ENCODE data around the gene ZNF580. TPM values are rescaled to one million over a fixed set of nuclear protein-coding genes. Genes with fewer than 3 reads are reported as not detected.

The ZNF580 gene
- total RNA-seq, 1 experiment from 2014 or later = 15.2 TPM

- Histone ChIP-seq H3K9me3 (ENCODE audit: low read length) (no peaks in the 10 kb centered on the region), H3K4me2 (ENCODE audit: low read length) (no peak overlapping the region), H4K20me1 (ENCODE audit: low read length) (no peaks in the 10 kb centered on the region), H3F3A (ENCODE audit: low read length, unreplicated experiment) (peaks cover 4% of the 10 kb centered on the region), H3K9me2 (replicated peaks; ENCODE audit: low read length) (no peaks in the 10 kb centered on the region), H3K79me2 (ENCODE audit: low read length) (peaks cover 65% of the 10 kb centered on the region), H2AFZ (ENCODE audit: low read length) (no peak overlapping the region), H3K36me3 (ENCODE audit: low read depth, low read length) (no peaks in the 10 kb centered on the region), H3K4me1 (ENCODE audit: insufficient read depth, low read length) (peaks cover 24% of the 10 kb centered on the region), H3K27ac (ENCODE audit: low read length) (no peak overlapping the region), H3K4me3 (ENCODE audit: low read length) (no peak overlapping the region), H3K9ac (ENCODE audit: low read length) (no peak overlapping the region), H3K27me3 (ENCODE audit: low read length) (no peaks in the 10 kb centered on the region)
- ChIA-PET POLR2A (ENCODE audit: unreplicated experiment) (no interaction called here), CTCF (no interaction called here)
- ATAC-seq = no peak
- no TSS peak for BruUV-seq (replicated peaks)
- DNase-seq = no peak
- TF ChIP-seq EZH2phosphoT487 (IDR thresholded peaks at IDR 0.05; ENCODE audit: borderline replicate concordance, low read length) (no peak), CTCF (conservative IDR thresholded peaks at IDR 0.05; ENCODE audit: low read depth, low read length) (no peak), EZH2 (IDR thresholded peaks at IDR 0.05; ENCODE audit: low read length, unreplicated experiment) (no peak)
- intact Hi-C loops (cut with micrococcal nuclease) = no loop called here
These were observed 3.3 kb upstream of the ZNF580 start for GRCh38 chr19:55637534-55637933.

GRCh38 chr19:55638864-55639359, 1.9 kb upstream of the ZNF580 start:
- Histone ChIP-seq H3K79me2 (ENCODE audit: low read length) (peaks cover 78% of the 10 kb centered on the region), H3K4me1 (ENCODE audit: insufficient read depth, low read length) (peaks cover 32% of the 10 kb centered on the region), H2AFZ (ENCODE audit: low read length) (no peak overlapping the region), H3K9me2 (replicated peaks; ENCODE audit: low read length) (no peaks in the 10 kb centered on the region), H3K27me3 (ENCODE audit: low read length) (no peaks in the 10 kb centered on the region), H3F3A (ENCODE audit: low read length, unreplicated experiment) (peaks cover 4% of the 10 kb centered on the region), H3K4me2 (ENCODE audit: low read length) (no peak overlapping the region), H3K36me3 (ENCODE audit: low read depth, low read length) (no peaks in the 10 kb centered on the region), H3K27ac (ENCODE audit: low read length) (no peak overlapping the region), H3K9me3 (ENCODE audit: low read length) (no peaks in the 10 kb centered on the region), H3K4me3 (ENCODE audit: low read length) (no peak overlapping the region), H3K9ac (ENCODE audit: low read length) (no peak overlapping the region), H4K20me1 (ENCODE audit: low read length) (no peaks in the 10 kb centered on the region)
- peak; percentile 81 for TF ChIP-seq CTCF (conservative IDR thresholded peaks at IDR 0.05; ENCODE audit: low read depth, low read length)
- no peak for TF ChIP-seq EZH2 (IDR thresholded peaks at IDR 0.05; ENCODE audit: low read length, unreplicated experiment)
- no peak for TF ChIP-seq EZH2phosphoT487 (IDR thresholded peaks at IDR 0.05; ENCODE audit: borderline replicate concordance, low read length)
- DNase-seq = peak; percentile 64
- no peak for ATAC-seq
- ChIA-PET CTCF (interaction anchor here (0.6 to 1.2 kb wide), 2 partner anchors 16 to 123 kb away, joined by 3 to 5 read pairs; no protein-coding TSS in a partner anchor), POLR2A (ENCODE audit: unreplicated experiment) (no interaction called here)
- intact Hi-C loops (cut with micrococcal nuclease) = no loop called here
- no TSS peak for BruUV-seq (replicated peaks)

- H3K27ac ChIP-seq (ENCODE audit: low read length) = peak overlapping the region; percentile 62
- peaks cover 8% of the 10 kb centered on the region for H3K36me3 ChIP-seq (ENCODE audit: low read depth, low read length)
- no peaks in the 10 kb centered on the region for H4K20me1 ChIP-seq (ENCODE audit: low read length)
- H3K27me3 ChIP-seq (ENCODE audit: low read length) = no peaks in the 10 kb centered on the region
- H3K9me2 ChIP-seq (replicated peaks; ENCODE audit: low read length) = no peaks in the 10 kb centered on the region
- peaks cover 4% of the 10 kb centered on the region for H3F3A ChIP-seq (ENCODE audit: low read length, unreplicated experiment)
- intact Hi-C loops (cut with micrococcal nuclease) = loop anchor here (2.0 kb wide), 1 partner anchor 41 kb away; the partner anchor contains the start of gene FIZ1
- H3K4me1 ChIP-seq (ENCODE audit: insufficient read depth, low read length) = peaks cover 41% of the 10 kb centered on the region
- BruUV-seq (replicated peaks) = TSS peak; percentile 46
- TF ChIP-seq EZH2phosphoT487 (IDR thresholded peaks at IDR 0.05; ENCODE audit: borderline replicate concordance, low read length) (no peak), EZH2 (IDR thresholded peaks at IDR 0.05; ENCODE audit: low read length, unreplicated experiment) (no peak), CTCF (conservative IDR thresholded peaks at IDR 0.05; ENCODE audit: low read depth, low read length) (peak; percentile 35; the same call in 1 of the 2 replicates)
- peak overlapping the region; percentile 94 for H2AFZ ChIP-seq (ENCODE audit: low read length)
- peak overlapping the region; percentile 85 for H3K4me2 ChIP-seq (ENCODE audit: low read length)
- H3K4me3 ChIP-seq (ENCODE audit: low read length) = peak overlapping the region; percentile 96
- DNase-seq (no peak), ATAC-seq (no peak)
- ChIA-PET POLR2A (ENCODE audit: unreplicated experiment) (no interaction called here), CTCF (no interaction called here)
- peak overlapping the region; percentile 95 for H3K9ac ChIP-seq (ENCODE audit: low read length)
- H3K9me3 ChIP-seq (ENCODE audit: low read length) = no peaks in the 10 kb centered on the region
- peaks cover 87% of the 10 kb centered on the region for H3K79me2 ChIP-seq (ENCODE audit: low read length)
These were observed 692 bp upstream of the ZNF580 start for GRCh38 chr19:55640043-55640576.
